Right lobe of liver (tissue), 4 donors: ENCODE results near the gene RELL1.

ENCODE experiments used
- POLR2A ChIP-seq: fragments of 450-650 bp; IDR thresholded peaks from one replicate; pipeline ENCODE4 v1.6.1; 2017; ENCODE audit warnings: antibody characterized with exemption, mild to moderate bottlenecking
- TF ChIP-seq, protein P1 (sequence below), 4 donors: fragments of 200-600 bp in 3 of 4; fragments of 450-650 bp in 1 of 4; IDR thresholded peaks; one replicate each; pipeline versions ENCODE4 v1.5.1 to v1.8.0; 2016 to 2022; ENCODE audit warnings: antibody characterized with exemption in 4 of 4, mild to moderate bottlenecking in 2 of 4
- donor health status: DM: no; HTN: no; CAD: no.
- donor health status: DM: no; HTN: no; CAD: no.
- donor health status: DM: no; HTN: yes; CAD: no.

DNA sequence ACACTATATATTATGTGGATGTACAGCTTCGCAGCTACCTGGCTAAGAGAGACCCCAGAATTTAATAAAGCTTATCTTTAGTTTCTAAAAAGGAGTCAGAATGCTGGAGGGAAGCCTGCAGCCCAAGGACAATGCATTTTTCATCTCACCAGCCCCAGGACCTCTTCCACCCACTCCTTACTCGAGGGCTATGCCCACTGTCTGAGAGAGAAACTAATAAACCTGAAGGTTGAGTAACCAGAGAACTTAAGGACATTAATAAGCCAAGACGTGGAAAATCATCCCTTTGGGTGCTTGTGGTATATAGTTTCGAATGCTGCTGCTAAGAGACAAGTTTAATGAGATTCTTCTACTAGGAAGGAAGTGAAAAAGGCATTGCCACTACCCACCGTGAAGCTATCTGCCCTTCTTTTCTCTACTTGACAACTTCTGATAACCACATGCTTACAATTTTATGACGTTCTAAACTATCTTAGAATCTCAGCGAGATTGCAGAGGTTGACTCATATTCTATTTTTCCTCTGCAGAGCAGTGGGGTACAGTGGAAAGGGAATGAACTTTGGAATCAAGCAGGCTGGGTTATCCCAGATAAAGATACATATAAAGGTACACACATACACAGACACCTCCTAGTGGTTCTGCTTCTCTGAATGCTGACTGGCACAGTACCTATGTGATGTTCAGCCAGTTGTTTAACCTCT is 3.3 kb downstream of the RELL1 start:
- no peak for TF ChIP-seq POLR2A
- TF ChIP-seq, protein P1, sequence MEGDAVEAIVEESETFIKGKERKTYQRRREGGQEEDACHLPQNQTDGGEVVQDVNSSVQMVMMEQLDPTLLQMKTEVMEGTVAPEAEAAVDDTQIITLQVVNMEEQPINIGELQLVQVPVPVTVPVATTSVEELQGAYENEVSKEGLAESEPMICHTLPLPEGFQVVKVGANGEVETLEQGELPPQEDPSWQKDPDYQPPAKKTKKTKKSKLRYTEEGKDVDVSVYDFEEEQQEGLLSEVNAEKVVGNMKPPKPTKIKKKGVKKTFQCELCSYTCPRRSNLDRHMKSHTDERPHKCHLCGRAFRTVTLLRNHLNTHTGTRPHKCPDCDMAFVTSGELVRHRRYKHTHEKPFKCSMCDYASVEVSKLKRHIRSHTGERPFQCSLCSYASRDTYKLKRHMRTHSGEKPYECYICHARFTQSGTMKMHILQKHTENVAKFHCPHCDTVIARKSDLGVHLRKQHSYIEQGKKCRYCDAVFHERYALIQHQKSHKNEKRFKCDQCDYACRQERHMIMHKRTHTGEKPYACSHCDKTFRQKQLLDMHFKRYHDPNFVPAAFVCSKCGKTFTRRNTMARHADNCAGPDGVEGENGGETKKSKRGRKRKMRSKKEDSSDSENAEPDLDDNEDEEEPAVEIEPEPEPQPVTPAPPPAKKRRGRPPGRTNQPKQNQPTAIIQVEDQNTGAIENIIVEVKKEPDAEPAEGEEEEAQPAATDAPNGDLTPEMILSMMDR (IDR thresholded peaks at IDR 0.05) = peak; percentile 45 to 61 (median 52)
